NK-92 (cell line): ENCODE measurements around the gene CDON.

Experiments
- DNase-seq: peaks from one replicate; lab custom pipeline; 2025; ENCODE audit not compliant: unreplicated experiment; lab: John Stamatoyannopoulos, UW

The CDON gene, protein sequence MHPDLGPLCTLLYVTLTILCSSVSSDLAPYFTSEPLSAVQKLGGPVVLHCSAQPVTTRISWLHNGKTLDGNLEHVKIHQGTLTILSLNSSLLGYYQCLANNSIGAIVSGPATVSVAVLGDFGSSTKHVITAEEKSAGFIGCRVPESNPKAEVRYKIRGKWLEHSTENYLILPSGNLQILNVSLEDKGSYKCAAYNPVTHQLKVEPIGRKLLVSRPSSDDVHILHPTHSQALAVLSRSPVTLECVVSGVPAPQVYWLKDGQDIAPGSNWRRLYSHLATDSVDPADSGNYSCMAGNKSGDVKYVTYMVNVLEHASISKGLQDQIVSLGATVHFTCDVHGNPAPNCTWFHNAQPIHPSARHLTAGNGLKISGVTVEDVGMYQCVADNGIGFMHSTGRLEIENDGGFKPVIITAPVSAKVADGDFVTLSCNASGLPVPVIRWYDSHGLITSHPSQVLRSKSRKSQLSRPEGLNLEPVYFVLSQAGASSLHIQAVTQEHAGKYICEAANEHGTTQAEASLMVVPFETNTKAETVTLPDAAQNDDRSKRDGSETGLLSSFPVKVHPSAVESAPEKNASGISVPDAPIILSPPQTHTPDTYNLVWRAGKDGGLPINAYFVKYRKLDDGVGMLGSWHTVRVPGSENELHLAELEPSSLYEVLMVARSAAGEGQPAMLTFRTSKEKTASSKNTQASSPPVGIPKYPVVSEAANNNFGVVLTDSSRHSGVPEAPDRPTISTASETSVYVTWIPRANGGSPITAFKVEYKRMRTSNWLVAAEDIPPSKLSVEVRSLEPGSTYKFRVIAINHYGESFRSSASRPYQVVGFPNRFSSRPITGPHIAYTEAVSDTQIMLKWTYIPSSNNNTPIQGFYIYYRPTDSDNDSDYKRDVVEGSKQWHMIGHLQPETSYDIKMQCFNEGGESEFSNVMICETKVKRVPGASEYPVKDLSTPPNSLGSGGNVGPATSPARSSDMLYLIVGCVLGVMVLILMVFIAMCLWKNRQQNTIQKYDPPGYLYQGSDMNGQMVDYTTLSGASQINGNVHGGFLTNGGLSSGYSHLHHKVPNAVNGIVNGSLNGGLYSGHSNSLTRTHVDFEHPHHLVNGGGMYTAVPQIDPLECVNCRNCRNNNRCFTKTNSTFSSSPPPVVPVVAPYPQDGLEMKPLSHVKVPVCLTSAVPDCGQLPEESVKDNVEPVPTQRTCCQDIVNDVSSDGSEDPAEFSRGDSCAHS (N-terminal part only)

DNA sequence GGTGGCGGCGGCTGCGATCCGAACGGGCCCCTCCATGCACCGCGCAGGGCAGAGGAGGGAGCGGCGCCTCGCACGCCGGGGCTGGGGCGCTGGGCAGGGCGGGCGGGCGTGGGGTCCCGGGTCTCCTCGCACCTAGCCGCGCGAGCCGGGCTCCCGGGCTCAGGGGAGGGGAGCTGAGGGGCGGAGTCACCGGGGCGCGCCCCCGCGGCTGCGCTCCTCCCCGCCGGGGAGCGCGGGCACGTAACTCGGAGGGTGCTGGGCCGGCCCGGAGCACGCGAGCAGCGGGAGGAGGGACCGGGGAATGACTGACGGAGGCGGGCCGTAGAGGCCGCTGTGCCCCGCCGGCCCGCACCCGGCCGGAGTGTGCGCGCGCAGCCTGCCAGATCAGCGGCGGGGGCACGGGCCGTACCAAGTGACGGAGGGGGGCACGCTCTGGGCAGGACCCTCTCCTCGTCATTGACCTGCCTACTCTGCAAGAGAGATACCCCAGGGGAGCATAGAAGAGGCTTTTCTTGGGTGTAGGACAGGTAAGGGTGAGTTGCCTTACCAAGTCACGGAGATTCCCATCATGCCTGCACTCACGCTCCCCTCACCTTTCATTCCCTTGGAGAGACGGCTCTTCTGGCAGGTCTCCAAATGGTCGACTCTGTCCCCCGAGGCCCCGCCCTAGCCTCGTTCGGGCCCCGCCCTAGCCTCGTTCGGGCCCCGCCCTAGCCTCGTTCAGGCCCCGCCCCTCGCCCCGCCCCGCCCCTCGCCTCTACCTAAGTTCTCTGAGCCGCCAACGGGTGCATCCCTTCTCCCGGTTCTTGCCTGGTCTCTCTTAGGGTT, at the start of gene CDON:
Gene CDON, minus strand, starts transcription at position 188 of the 828 bp plus-strand sequence. CDS start 39,390 bp downstream, outside the sequence.
- peak; percentile 28 for DNase-seq

- no peak for DNase-seq
Observed at GRCh38 chr11:126111458-126112116, 48.9 kb upstream of the CDON start.

DNA sequence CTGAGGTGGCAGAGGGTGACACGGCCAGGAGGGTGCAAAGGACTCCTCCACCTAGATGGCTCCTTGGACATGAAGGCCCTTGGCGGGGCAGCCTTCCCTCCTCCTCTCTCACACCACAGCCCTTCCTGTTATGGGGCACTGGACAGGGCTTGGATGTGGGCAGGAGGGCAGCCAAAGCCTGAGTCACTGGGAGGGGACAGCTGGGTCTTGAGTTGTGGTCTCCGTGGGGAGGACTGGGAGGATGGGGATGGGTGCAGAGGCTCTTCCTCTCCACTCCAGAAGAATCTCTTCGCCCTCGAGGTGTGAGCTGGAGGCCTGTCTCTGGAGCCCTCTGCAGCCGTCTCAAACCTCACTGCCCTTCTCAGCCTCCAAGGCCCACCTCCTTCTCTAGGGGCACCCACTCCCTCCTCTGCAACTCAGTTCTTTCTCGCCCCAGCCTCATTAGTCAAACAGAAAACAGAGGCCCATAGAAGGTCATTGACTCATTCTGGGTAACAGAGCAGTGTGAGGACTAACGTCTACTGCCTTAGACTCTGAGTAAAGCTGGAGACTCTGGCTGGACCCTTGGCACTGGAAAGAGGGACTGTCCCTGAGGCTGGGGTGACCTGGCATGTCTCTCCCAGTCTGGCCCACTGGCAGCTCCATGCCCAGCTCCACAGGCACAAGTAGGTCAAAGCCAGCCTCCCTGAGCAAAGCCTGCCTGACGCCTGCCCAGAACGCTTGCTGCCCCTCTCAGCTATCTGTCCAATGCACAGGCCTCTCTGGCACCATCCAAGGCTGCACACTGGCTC, 47.5 kb upstream of the CDON start:
- DNase-seq = no peak

DNA sequence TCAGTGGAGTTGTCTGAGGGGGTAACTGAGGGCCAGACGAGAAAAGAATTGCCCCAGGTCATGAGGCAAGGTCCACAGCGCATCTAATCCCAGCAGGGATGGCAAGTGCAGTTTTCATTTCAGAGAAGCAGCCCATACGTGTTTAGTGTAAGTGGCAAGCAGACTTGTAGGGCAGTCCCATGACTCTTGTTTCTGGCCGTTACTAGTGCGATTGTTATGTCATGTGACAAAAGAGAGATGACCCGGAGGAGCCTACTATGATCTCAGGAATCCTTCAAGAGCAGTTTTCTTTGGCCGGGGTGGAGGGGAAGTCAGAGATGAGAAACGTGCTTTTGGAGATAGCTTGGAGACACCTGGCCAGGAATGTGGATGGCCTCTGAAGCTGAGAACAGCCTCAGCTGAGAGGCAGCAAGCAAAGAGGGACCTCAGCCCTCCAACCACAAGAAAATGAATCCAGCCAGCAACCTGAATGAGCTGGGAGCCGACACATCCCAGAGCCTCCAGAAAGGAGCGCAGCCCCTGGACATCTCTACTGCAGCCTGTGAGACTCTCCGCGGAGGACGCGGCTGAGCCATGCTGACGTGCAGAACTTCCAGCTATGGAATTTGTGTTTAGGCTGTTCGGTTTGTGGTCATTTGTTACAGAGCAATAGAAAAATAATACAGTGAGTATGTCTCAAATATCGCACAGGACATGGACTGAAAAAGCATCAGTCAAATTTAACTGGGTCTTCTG, 44.1 kb upstream of the CDON start:
- DNase-seq = no peak

DNA sequence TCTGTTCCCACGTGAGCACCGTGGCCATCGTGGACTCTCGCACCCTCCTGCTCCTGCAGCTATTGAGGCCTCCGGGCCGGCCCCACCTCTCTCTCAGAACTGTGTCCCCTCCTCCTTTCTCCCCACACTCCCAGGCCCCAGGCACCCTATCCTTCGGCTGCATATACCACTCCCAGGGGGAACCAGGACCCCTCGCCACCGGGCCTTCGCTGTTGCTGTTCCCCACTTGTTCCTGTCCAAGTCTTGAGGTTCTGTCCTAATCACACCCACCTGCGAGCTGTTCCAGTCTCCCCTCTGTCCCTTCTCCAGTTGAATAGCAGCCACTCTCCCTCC, 43.0 kb upstream of the CDON start:
- no peak for DNase-seq

- DNase-seq = no peak
Observed at GRCh38 chr11:126105022-126105747, 42.5 kb upstream of the CDON start.

- no peak for DNase-seq
Observed at GRCh38 chr11:126104420-126104819, 41.8 kb upstream of the CDON start.

DNA sequence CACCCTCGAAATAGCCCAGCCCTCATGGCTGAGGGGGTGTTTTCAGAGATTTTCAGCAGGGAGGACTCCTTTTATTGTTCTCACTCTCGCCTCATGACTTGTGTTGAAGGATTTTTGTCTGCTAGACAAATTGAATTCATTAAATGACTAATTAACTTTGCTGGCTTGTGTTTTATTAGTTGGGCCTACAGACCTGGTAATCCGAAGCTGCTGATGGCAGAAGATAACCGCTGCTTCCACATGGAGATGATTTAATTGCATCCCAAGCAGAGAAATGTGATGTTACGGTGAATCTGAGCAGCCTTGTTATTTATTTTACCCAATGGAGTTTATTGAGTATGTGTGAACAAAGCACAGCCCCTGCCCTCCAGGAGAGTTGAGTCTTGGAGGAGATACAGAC, 40.5 kb upstream of the CDON start:
- DNase-seq = no peak

- DNase-seq = no peak
Observed at GRCh38 chr11:126102436-126102981, 39.8 kb upstream of the CDON start.

DNA sequence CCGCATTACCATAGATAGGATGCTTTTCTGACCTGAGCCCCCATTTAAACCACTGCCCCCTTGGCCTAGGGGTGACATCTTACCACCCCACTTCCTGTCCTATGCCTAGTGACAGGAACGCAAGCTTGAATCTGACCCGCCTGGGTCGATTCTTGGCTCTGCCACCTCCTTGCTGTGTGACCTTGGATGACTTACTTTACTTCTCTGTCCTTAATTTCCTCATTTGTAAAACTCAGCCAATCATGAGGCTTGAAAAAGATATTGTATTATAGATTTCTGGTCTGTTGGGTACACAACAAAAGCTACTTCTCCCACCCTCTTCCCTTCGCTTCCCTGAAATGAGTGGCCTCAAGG, 39.2 kb upstream of the CDON start:
- no peak for DNase-seq

DNA sequence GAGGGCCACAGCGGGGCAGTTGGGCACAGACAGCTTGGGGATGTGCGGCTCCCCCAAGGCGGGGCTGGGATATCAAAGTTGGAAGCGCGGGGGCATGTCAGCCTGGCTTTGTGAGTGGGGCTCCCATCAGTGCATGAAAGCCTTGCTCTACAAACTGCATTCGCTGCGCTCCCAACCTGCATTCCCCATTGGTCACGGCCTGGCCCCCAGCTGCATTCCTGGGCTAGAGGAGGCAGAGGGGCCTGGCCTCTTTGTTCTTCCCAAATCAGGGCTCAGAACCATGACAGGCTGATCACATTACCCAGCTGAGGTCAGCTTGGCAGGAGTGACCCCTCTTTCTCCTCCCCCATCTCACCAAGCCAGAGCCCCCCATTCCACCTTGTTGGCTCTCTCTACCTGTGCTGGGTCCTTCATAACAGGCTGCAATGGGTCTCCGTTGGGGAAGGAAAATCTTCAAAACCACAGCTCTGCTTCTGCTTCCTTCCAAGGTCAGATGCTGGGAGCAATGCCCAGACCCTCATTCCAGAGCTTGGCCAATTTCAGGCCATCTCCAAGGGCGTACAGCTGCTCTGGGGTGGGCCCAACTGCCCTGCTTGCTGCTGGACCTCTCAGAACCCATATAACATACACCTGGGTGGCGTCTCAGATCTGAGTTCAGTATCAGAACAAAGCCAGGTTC, 38.7 kb upstream of the CDON start:
- DNase-seq = no peak

- DNase-seq = no peak
Observed at GRCh38 chr11:126100716-126101115, 38.0 kb upstream of the CDON start.

DNA sequence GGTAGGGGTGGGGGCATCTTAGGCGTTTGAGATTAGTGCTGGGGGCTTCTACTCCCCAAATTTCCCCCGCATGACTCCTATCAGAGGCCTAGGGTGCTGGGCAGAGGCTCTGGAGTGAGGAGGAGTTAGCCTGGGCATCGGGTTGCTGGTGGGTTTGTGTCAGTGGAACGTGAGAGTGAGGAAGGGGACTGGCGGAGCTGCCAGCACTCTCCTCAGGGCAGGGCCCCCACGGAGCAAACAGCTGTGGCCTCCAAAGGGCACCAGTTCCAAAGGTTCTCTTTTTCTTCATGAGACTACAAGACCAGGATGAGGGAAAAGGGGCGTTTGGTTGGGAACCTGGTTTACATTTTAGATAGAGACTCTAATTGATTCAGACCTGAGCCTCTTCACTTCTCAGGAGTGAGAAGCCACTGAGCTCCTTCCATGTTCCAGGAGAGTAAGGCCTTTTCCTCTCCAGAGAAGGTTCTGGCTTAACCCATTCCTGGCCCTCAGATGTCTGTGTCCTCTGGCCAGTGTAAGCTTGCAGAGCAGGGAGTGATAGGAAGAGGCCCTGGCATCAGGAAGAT, 35.6 kb upstream of the CDON start:
- DNase-seq = no peak

- DNase-seq = no peak
Observed at GRCh38 chr11:126095745-126096144, 33.1 kb upstream of the CDON start.

DNA sequence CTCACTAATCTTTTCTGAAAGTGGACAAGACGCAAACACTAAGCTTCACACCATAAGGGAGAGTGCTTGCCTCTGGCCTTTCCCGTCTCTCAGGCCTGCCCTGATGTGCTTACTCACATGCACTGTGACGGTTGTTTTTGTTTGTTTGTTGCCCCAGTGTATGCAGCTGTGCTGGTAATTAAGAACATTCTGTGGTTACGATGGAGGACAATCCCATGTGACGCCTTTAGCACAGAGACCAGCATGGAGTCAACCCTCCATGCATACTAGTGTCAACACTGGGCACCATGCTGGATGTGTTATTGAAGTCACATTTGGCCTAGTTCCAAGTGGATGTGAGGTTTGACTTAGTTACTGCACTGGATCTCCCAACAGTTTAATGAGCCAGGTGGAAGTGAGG, 27.8 kb upstream of the CDON start:
- DNase-seq = no peak

GRCh38 chr11:126088999-126089398, 26.3 kb upstream of the CDON start:
- DNase-seq = no peak

GRCh38 chr11:126086248-126086647, 23.6 kb upstream of the CDON start:
- no peak for DNase-seq
